ENCODE measurements around the gene ACSS1.

- TF ChIP-seq POLR2A (IDR thresholded peaks at IDR 0.05; ENCODE audit: low read length) (no peak), GATA1 (IDR thresholded peaks at IDR 0.05; ENCODE audit: low read depth, low read length) (no peak)
These were observed 74.0 kb downstream of the ACSS1 start for GRCh38 chr20:24983896-24984295.

Measured in erythroblast (primary cell).